Rectal smooth muscle tissue (tissue), 1 donor: ENCODE data around the gene USF1.
"Not testable (repeated sequence)": the region's sequence is repeated elsewhere in the genome, so short reads cannot be mapped to it uniquely, and the experiment has no call there.

Experiments
- H3K27ac ChIP-seq: one replicate; pipeline ENCODE4 v1.7.0; 2013; ENCODE audit warnings: low read depth, low read length, inconsistent platforms
- H3K27me3 ChIP-seq: one replicate; pipeline ENCODE4 v1.7.0; 2013; ENCODE audit warnings: low read length; ENCODE audit not compliant: control insufficient read depth, insufficient read depth
- H3K36me3 ChIP-seq: one replicate; pipeline ENCODE4 v1.7.0; 2013; ENCODE audit warnings: low read length; ENCODE audit not compliant: control insufficient read depth, insufficient read depth
- H3K4me1 ChIP-seq: one replicate; pipeline ENCODE4 v1.7.0; 2013; ENCODE audit warnings: low read length; ENCODE audit not compliant: control insufficient read depth, insufficient read depth
- H3K4me3 ChIP-seq: one replicate; pipeline ENCODE4 v1.7.0; 2013; ENCODE audit warnings: low read length
- H3K9ac ChIP-seq: one replicate; pipeline ENCODE4 v1.7.0; 2013; ENCODE audit warnings: low read length

The USF1 gene

GRCh38 chr1:161007369-161007768 lies 38.4 kb downstream of the USF1 start:
- Histone ChIP-seq H3K27ac (no peak overlapping the region), H3K27me3 (no peaks in the 10 kb centered on the region), H3K4me3 (no peak overlapping the region), H3K4me1 (no peaks in the 10 kb centered on the region), H3K36me3 (no peaks in the 10 kb centered on the region), H3K9ac (no peak overlapping the region)

GRCh38 chr1:161006563-161006962 lies 39.2 kb downstream of the USF1 start:
- Histone ChIP-seq H3K27me3 (no peaks in the 10 kb centered on the region), H3K4me1 (no peaks in the 10 kb centered on the region), H3K36me3 (no peaks in the 10 kb centered on the region), H3K9ac (no peak overlapping the region), H3K4me3 (no peak overlapping the region), H3K27ac (no peak overlapping the region)

- H3K27ac ChIP-seq = no peak overlapping the region
- no peaks in the 10 kb centered on the region for H3K4me1 ChIP-seq
- H3K9ac ChIP-seq = no peak overlapping the region
- H3K4me3 ChIP-seq = no peak overlapping the region
- H3K36me3 ChIP-seq = peaks cover 19% of the 10 kb centered on the region
- no peaks in the 10 kb centered on the region for H3K27me3 ChIP-seq
Measured at GRCh38 chr1:161001525-161001924, 44.3 kb downstream of the USF1 start.

- H3K36me3 ChIP-seq = peaks cover 19% of the 10 kb centered on the region
- H3K27me3 ChIP-seq = no peaks in the 10 kb centered on the region
- H3K4me1 ChIP-seq = no peaks in the 10 kb centered on the region
- no peak overlapping the region for H3K9ac ChIP-seq
- H3K4me3 ChIP-seq = no peak overlapping the region
- H3K27ac ChIP-seq = no peak overlapping the region
Measured at GRCh38 chr1:161000736-161001480, 44.9 kb downstream of the USF1 start.

GRCh38 chr1:160999376-160999775 lies 46.4 kb downstream of the USF1 start:
- Histone ChIP-seq H3K27me3 (no peaks in the 10 kb centered on the region), H3K36me3 (peaks cover 19% of the 10 kb centered on the region), H3K4me3 (no peak overlapping the region), H3K9ac (no peak overlapping the region), H3K27ac (no peak overlapping the region), H3K4me1 (no peaks in the 10 kb centered on the region)

GRCh38 chr1:160997323-160998038 lies 48.3 kb downstream of the USF1 start:
- Histone ChIP-seq H3K4me1 (no peaks in the 10 kb centered on the region), H3K4me3 (no peak overlapping the region), H3K27ac (no peak overlapping the region), H3K9ac (no peak overlapping the region), H3K36me3 (peaks cover 19% of the 10 kb centered on the region), H3K27me3 (no peaks in the 10 kb centered on the region)

- no peaks in the 10 kb centered on the region for H3K4me1 ChIP-seq
- H3K4me3 ChIP-seq = no peak overlapping the region
- peaks cover 19% of the 10 kb centered on the region for H3K36me3 ChIP-seq
- no peak overlapping the region for H3K27ac ChIP-seq
- no peak overlapping the region for H3K9ac ChIP-seq
- H3K27me3 ChIP-seq = no peaks in the 10 kb centered on the region
Measured at GRCh38 chr1:160996178-160996577, 49.6 kb downstream of the USF1 start.

GRCh38 chr1:160993544-160994193 lies 52.1 kb downstream of the USF1 start:
- H3K4me1 ChIP-seq = no peaks in the 10 kb centered on the region
- no peak overlapping the region for H3K27ac ChIP-seq
- H3K9ac ChIP-seq = no peak overlapping the region
- H3K27me3 ChIP-seq = no peaks in the 10 kb centered on the region
- no peak overlapping the region for H3K4me3 ChIP-seq
- H3K36me3 ChIP-seq = peaks cover 1% of the 10 kb centered on the region

- H3K27ac ChIP-seq, H3K4me1 ChIP-seq, H3K36me3 ChIP-seq, H3K27me3 ChIP-seq, H3K4me3 ChIP-seq, H3K9ac ChIP-seq: not testable (repeated sequence)
Measured at GRCh38 chr1:160992036-160992435, 53.7 kb downstream of the USF1 start.
